RWPE1 (cell line): ENCODE data around the gene DPP6.

ENCODE experiments used
- CTCF ChIA-PET: fragments of 350-600 bp; sonication (Branson Sonifier 250); formaldehyde crosslinking; extraction: SDS; loops from one replicate; lab custom pipeline; 2021; lab: Yijun Ruan, JAX
- POLR2A ChIA-PET: fragments of 400-600 bp; formaldehyde crosslinking; extraction: SDS; loops from one replicate; lab custom pipeline; 2020; ENCODE audit warnings: antibody characterized with exemption; ENCODE audit not compliant: low non-redundant PET; lab: Yijun Ruan, JAX
- DNase-seq: peaks from one replicate; pipeline ENCODE4 v3.0.0; 2012; ENCODE audit warnings: low spot score
- H3K27ac ChIP-seq: fragments of 450-650 bp; 2 replicates; pipeline ENCODE4 v1.5.1; 2017
- CTCF ChIP-seq: fragments of 450-650 bp; conservative IDR thresholded peaks from 2 replicates; pipeline ENCODE4 v1.5.1; 2017; ENCODE audit warnings: low read depth, mild to moderate bottlenecking

DPP6 gene

DNA sequence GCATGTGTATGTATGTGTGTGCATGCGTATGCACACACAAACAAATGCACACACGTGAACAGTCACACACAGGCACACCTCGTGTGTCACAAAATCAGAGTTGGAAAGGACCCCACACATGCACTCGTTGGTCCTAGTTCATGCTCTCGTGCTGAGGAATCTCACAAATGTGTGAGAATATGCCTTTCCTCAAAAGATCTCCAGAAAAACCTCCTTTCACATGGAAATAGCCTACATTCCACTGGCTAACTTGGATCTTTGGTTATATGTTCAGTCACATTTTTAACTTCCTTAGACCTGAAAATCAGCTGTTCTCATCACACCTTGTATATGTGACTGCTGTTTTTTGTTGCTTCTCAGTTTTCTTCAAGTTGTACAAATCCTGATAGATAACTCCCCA is 256.7 kb downstream of the DPP6 start:
- POLR2A ChIA-PET: no interaction called here
- CTCF ChIA-PET: no interaction called here
- no peak for DNase-seq
- no peak for TF ChIP-seq CTCF
- no peak overlapping the region for H3K27ac ChIP-seq

DNA sequence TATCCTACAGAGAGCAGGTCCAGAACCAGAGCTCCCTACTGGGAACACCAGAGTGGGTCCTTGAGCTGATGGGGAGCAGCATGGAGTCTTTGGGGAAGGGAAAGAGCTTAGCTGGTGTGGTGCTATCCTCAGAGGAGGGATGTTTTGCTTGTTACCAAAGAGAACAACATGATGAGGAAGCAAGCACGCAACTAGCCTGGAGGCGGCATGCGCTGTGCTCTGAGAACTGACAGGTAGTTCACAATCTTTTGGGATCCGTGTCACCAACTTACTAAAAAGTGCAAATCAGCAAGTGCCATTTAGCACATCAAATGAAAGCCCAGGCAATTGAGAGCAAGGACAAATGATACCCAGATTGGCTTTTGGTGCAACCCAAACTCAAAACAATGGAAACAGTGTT is 257.9 kb downstream of the DPP6 start:
- H3K27ac ChIP-seq: no peak overlapping the region
- no peak for DNase-seq
- CTCF ChIA-PET: no interaction called here
- POLR2A ChIA-PET: no interaction called here
- no peak for TF ChIP-seq CTCF

- ChIA-PET CTCF (no interaction called here), POLR2A (no interaction called here)
- H3K27ac ChIP-seq: no peak overlapping the region
- no peak for DNase-seq
- TF ChIP-seq CTCF: no peak
These were observed 272.0 kb downstream of the DPP6 start for GRCh38 chr7:154324196-154324595.

- CTCF ChIA-PET: no interaction called here
- H3K27ac ChIP-seq: no peak overlapping the region
- TF ChIP-seq CTCF: no peak
- POLR2A ChIA-PET: no interaction called here
- no peak for DNase-seq
These were observed 274.2 kb downstream of the DPP6 start for GRCh38 chr7:154326421-154326820.

DNA sequence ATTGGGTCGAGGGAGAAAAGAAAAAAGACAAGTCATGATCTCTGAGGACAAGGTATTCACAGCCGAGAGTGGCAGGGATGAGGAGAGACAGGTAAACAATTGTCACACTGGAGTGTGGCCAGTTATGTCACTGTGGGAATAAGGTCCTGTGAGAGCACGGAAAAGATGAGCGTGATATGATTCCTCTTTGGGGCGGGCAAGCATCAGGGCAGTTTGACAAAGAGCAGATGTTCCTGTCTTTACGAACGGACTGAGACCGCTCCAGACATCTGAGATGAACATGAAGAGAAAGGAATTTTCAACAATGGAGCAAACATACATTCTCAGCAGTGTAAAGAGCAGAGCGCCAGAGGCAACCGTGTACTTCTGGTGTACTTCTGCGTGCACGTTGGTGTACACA is 278.1 kb downstream of the DPP6 start:
- DNase-seq: no peak
- POLR2A ChIA-PET: no interaction called here
- no peak for TF ChIP-seq CTCF
- H3K27ac ChIP-seq: no peak overlapping the region
- CTCF ChIA-PET: no interaction called here

GRCh38 chr7:154332811-154333580 is 280.8 kb downstream of the DPP6 start:
- no peak for DNase-seq
- ChIA-PET CTCF (no interaction called here), POLR2A (no interaction called here)
- no peak for TF ChIP-seq CTCF
- no peak overlapping the region for H3K27ac ChIP-seq
